ENCODE results near the gene ADGRV1.

ADGRV1 gene

GRCh38 chr5:91146230-91146629 is 587.6 kb downstream of the ADGRV1 start:
- Histone ChIP-seq H3K9ac (ENCODE audit: low read length) (no peak overlapping the region), H3K9me2 (replicated peaks; ENCODE audit: insufficient read depth, low read length) (no peaks in the 10 kb centered on the region), H4K20me1 (ENCODE audit: low read depth, low read length) (no peaks in the 10 kb centered on the region), H3K4me2 (ENCODE audit: low read depth, low read length, poor library complexity, severe bottlenecking) (no peak overlapping the region), H3K9me3 (ENCODE audit: insufficient read depth, low read length) (no peaks in the 10 kb centered on the region), H3K36me3 (ENCODE audit: low read length) (no peaks in the 10 kb centered on the region), H3K27me3 (ENCODE audit: low read length) (no peaks in the 10 kb centered on the region), H3K27ac (ENCODE audit: low read depth, low read length) (no peak overlapping the region), H3K4me3 (ENCODE audit: insufficient read depth, low read length, poor library complexity, severe bottlenecking) (no peak overlapping the region), H3F3A (ENCODE audit: insufficient read depth) (no peaks in the 10 kb centered on the region), H2AFZ (ENCODE audit: low read depth, low read length, severe bottlenecking) (no peak overlapping the region), H3K79me2 (ENCODE audit: insufficient read depth, low read length) (no peaks in the 10 kb centered on the region)
- TF ChIP-seq CTCF (IDR thresholded peaks at IDR 0.05; ENCODE audit: insufficient read depth, low read length, poor library complexity, severe bottlenecking): no peak
- TF ChIP-seq EZH2phosphoT487 (conservative IDR thresholded peaks at IDR 0.05; ENCODE audit: low read length): no peak

DNA sequence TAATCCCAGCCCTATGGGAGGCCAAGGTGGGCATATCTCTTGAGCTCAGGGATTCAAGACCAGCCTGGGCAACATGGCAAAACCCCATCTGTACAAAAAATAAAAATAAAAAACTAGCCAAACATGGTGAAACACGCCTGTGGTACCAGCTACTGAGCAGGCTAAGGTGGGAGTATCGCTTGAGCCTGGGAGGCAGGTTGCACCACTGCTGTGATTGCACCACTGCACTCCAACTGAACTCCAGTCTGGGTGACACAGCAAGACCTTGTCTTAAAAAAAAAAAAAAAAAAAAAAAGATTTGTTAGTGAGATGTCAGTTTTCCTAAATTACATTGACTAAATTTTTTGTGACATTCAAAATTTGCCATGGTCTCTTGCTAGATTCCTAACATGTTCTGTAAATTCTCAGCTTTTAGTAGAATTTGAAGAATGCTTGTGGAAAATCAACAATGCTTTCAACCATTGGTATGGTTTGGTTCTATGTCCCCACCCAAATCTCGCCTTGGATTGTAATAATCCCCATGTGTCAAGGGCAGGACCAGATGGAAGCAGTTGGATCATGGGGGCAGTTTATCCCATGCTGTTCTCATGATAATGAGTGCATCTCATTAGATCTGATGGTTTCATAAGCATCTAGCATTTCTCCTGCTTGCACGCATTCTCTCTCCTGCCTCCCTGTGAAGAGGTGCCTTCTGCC is 588.5 kb downstream of the ADGRV1 start:
- Histone ChIP-seq H3K27me3 (ENCODE audit: low read length) (no peaks in the 10 kb centered on the region), H3K36me3 (ENCODE audit: low read length) (no peaks in the 10 kb centered on the region), H3F3A (ENCODE audit: insufficient read depth) (no peaks in the 10 kb centered on the region), H2AFZ (ENCODE audit: low read depth, low read length, severe bottlenecking) (no peak overlapping the region), H3K4me3 (ENCODE audit: insufficient read depth, low read length, poor library complexity, severe bottlenecking) (no peak overlapping the region), H4K20me1 (ENCODE audit: low read depth, low read length) (no peaks in the 10 kb centered on the region), H3K4me2 (ENCODE audit: low read depth, low read length, poor library complexity, severe bottlenecking) (no peak overlapping the region), H3K79me2 (ENCODE audit: insufficient read depth, low read length) (no peaks in the 10 kb centered on the region), H3K9me2 (replicated peaks; ENCODE audit: insufficient read depth, low read length) (no peaks in the 10 kb centered on the region), H3K9me3 (ENCODE audit: insufficient read depth, low read length) (no peaks in the 10 kb centered on the region), H3K27ac (ENCODE audit: low read depth, low read length) (no peak overlapping the region), H3K9ac (ENCODE audit: low read length) (no peak overlapping the region)
- TF ChIP-seq EZH2phosphoT487 (conservative IDR thresholded peaks at IDR 0.05; ENCODE audit: low read length) (no peak), CTCF (IDR thresholded peaks at IDR 0.05; ENCODE audit: insufficient read depth, low read length, poor library complexity, severe bottlenecking) (no peak)

DNA sequence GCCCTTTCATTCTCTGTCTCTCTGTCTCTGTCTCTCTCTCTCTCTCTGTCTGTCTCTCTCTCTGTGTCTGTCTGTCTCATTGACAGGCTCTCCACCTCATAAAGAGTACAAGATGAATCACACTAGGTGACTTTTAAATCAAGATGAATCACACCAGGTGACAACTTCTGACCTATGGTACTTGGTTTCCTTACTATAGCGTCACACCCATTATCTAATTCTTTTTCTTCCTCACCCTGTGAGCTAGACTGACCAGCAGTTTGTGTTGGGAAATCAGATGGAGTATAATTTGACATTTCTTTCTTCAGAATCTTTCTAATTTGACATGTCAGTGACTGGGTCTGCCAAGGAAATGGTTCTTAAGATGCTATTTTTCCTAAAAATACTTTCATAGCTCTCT is 591.6 kb downstream of the ADGRV1 start:
- H3K4me2 ChIP-seq (ENCODE audit: low read depth, low read length, poor library complexity, severe bottlenecking): no peak overlapping the region
- no peak overlapping the region for H3K27ac ChIP-seq (ENCODE audit: low read depth, low read length)
- no peaks in the 10 kb centered on the region for H3K79me2 ChIP-seq (ENCODE audit: insufficient read depth, low read length)
- no peaks in the 10 kb centered on the region for H4K20me1 ChIP-seq (ENCODE audit: low read depth, low read length)
- no peak overlapping the region for H3K4me3 ChIP-seq (ENCODE audit: insufficient read depth, low read length, poor library complexity, severe bottlenecking)
- no peaks in the 10 kb centered on the region for H3F3A ChIP-seq (ENCODE audit: insufficient read depth)
- no peaks in the 10 kb centered on the region for H3K27me3 ChIP-seq (ENCODE audit: low read length)
- H3K9me2 ChIP-seq (replicated peaks; ENCODE audit: insufficient read depth, low read length): no peaks in the 10 kb centered on the region
- no peak overlapping the region for H3K9ac ChIP-seq (ENCODE audit: low read length)
- H2AFZ ChIP-seq (ENCODE audit: low read depth, low read length, severe bottlenecking): no peak overlapping the region
- TF ChIP-seq EZH2phosphoT487 (conservative IDR thresholded peaks at IDR 0.05; ENCODE audit: low read length): no peak
- TF ChIP-seq CTCF (IDR thresholded peaks at IDR 0.05; ENCODE audit: insufficient read depth, low read length, poor library complexity, severe bottlenecking): no peak
- no peaks in the 10 kb centered on the region for H3K36me3 ChIP-seq (ENCODE audit: low read length)
- no peaks in the 10 kb centered on the region for H3K9me3 ChIP-seq (ENCODE audit: insufficient read depth, low read length)

Measured in SU-DHL-6 (cell line).